ENCODE measurements around the gene SENP5. TPM values are rescaled to one million over a fixed set of nuclear protein-coding genes. Genes with fewer than 3 reads are reported as not detected.

Gene SENP5
- total RNA-seq, 1 experiment from 2014 or later: 27.6 TPM

GRCh38 chr3:196976941-196977340 is 109.2 kb downstream of the SENP5 start:
- BruUV-seq (replicated peaks): no TSS peak
- Histone ChIP-seq H3K9me2 (ENCODE audit: insufficient read depth) (no peaks in the 10 kb centered on the region), H3K79me2 (ENCODE audit: insufficient read depth, low read length) (no peaks in the 10 kb centered on the region), H3K27ac (ENCODE audit: low read depth, low read length) (no peak overlapping the region), H3K4me1 (ENCODE audit: control insufficient read depth in 1 of 2, insufficient read depth in 2 of 2, low read length in 2 of 2) (peaks cover 0 to 8% of the 10 kb centered on the region in 2 experiments; a peak in 1 of 4 replicates), H3K4me3 (replicated peaks in 1 of 2; ENCODE audit: low read depth in 1 of 2, low read length in 2 of 2) (no peak overlapping the region), H2AFZ (ENCODE audit: low read depth, low read length, poor library complexity, severe bottlenecking) (no peak overlapping the region), H4K20me1 (ENCODE audit: insufficient read depth) (no peaks in the 10 kb centered on the region), H3K9me3 (ENCODE audit: control insufficient read depth in 1 of 2, insufficient read depth in 1 of 2, low read depth in 1 of 2, low read length in 2 of 2) (peaks cover 0 to 5% of the 10 kb centered on the region in 2 experiments; a peak in 1 of 4 replicates), H3K9ac (ENCODE audit: low read length) (no peak overlapping the region), H3K4me2 (ENCODE audit: low read length) (no peak overlapping the region), H3K27me3 (ENCODE audit: insufficient read depth, low read length) (no peaks in the 10 kb centered on the region), H3K36me3 (ENCODE audit: control insufficient read depth in 1 of 2, insufficient read depth in 2 of 2, low read length in 2 of 2) (no peaks in the 10 kb centered on the region)
- intact Hi-C loops (cut with micrococcal nuclease): no loop called here
- no peak for DNase-seq (ENCODE audit: low read depth, low spot score)
- ChIA-PET POLR2A (no interaction called here), RAD21 (ENCODE audit: low non-redundant PET in 1 of 2, low total read pairs in 2 of 2, uncharacterized antibody in 2 of 2, unreplicated experiment in 2 of 2) (no interaction called here), CTCF (no interaction called here)
- no peak for ATAC-seq
- TF ChIP-seq SIN3A (IDR thresholded peaks at IDR 0.05; ENCODE audit: low read depth) (no peak), FOSL1 (IDR thresholded peaks at IDR 0.05; ENCODE audit: low read depth) (no peak), ZFX (IDR thresholded peaks at IDR 0.05) (no peak)

GRCh38 chr3:196979545-196979944 is 111.8 kb downstream of the SENP5 start:
- H3K9ac ChIP-seq (ENCODE audit: low read length): no peak overlapping the region
- intact Hi-C loops (cut with micrococcal nuclease): loop anchor here (2.0 kb wide), 1 partner anchor 207 kb away; no protein-coding TSS in a partner anchor
- no peak for ATAC-seq
- peaks cover 0 to 8% of the 10 kb centered on the region in 2 experiments; a peak in 1 of 4 replicates for H3K4me1 ChIP-seq (ENCODE audit: control insufficient read depth in 1 of 2, insufficient read depth in 2 of 2, low read length in 2 of 2)
- no peaks in the 10 kb centered on the region for H3K36me3 ChIP-seq (ENCODE audit: control insufficient read depth in 1 of 2, insufficient read depth in 2 of 2, low read length in 2 of 2)
- H3K4me3 ChIP-seq (replicated peaks in 1 of 2; ENCODE audit: low read depth in 1 of 2, low read length in 2 of 2): no peak overlapping the region
- H3K9me2 ChIP-seq (ENCODE audit: insufficient read depth): no peaks in the 10 kb centered on the region
- ChIA-PET CTCF (no interaction called here), POLR2A (no interaction called here), RAD21 (ENCODE audit: low non-redundant PET in 1 of 2, low total read pairs in 2 of 2, uncharacterized antibody in 2 of 2, unreplicated experiment in 2 of 2) (no interaction called here)
- no peaks in the 10 kb centered on the region for H3K79me2 ChIP-seq (ENCODE audit: insufficient read depth, low read length)
- no peak overlapping the region for H2AFZ ChIP-seq (ENCODE audit: low read depth, low read length, poor library complexity, severe bottlenecking)
- no peak overlapping the region for H3K4me2 ChIP-seq (ENCODE audit: low read length)
- H3K27ac ChIP-seq (ENCODE audit: low read depth, low read length): no peak overlapping the region
- no peak for TF ChIP-seq RAD21 (IDR thresholded peaks at IDR 0.05; ENCODE audit: low read depth)
- TF ChIP-seq SIN3A (IDR thresholded peaks at IDR 0.05; ENCODE audit: low read depth): no peak
- no peak for DNase-seq (ENCODE audit: low read depth, low spot score)
- no peaks in the 10 kb centered on the region for H4K20me1 ChIP-seq (ENCODE audit: insufficient read depth)
- peaks cover 3 to 5% of the 10 kb centered on the region in 2 experiments; a peak in 1 of 4 replicates for H3K9me3 ChIP-seq (ENCODE audit: control insufficient read depth in 1 of 2, insufficient read depth in 1 of 2, low read depth in 1 of 2, low read length in 2 of 2)
- H3K27me3 ChIP-seq (ENCODE audit: insufficient read depth, low read length): no peaks in the 10 kb centered on the region
- BruUV-seq (replicated peaks): no TSS peak

Measured in HCT116 (cell line).